NCI-H774 (cell line): ENCODE data around the gene SLC12A5.

Experiments used
- DNase-seq: peaks from one replicate; lab custom pipeline; 2025; lab: John Stamatoyannopoulos, UW

SLC12A5 gene

GRCh38 chr20:46056027-46056833, 27.2 kb downstream of the SLC12A5 start:
- DNase-seq, result no peak

GRCh38 chr20:46056970-46057855, 28.2 kb downstream of the SLC12A5 start:
- no peak for DNase-seq

GRCh38 chr20:46057856-46058598, 29.0 kb downstream of the SLC12A5 start:
- DNase-seq, result no peak

- DNase-seq, result no peak
Observed at GRCh38 chr20:46058599-46059281, 29.7 kb downstream of the SLC12A5 start.

- no peak for DNase-seq
Observed at GRCh38 chr20:46060301-46060881, 31.4 kb downstream of the SLC12A5 start.

- DNase-seq, result no peak
Observed at GRCh38 chr20:46060975-46061374, 32.0 kb downstream of the SLC12A5 start.

- DNase-seq, result no peak
Observed at GRCh38 chr20:46062151-46062550, 33.1 kb downstream of the SLC12A5 start.

- DNase-seq, result no peak
Observed at GRCh38 chr20:46062621-46063020, 33.6 kb downstream of the SLC12A5 start.

GRCh38 chr20:46063151-46063550, 34.1 kb downstream of the SLC12A5 start:
- no peak for DNase-seq

GRCh38 chr20:46063652-46064054, 34.6 kb downstream of the SLC12A5 start:
- no peak for DNase-seq

GRCh38 chr20:46065006-46065405, 36.0 kb downstream of the SLC12A5 start:
- DNase-seq, result no peak

GRCh38 chr20:46065691-46066090, 36.7 kb downstream of the SLC12A5 start:
- no peak for DNase-seq

- no peak for DNase-seq
Observed at GRCh38 chr20:46070215-46070900, 41.3 kb downstream of the SLC12A5 start.

GRCh38 chr20:46071573-46071972, 42.6 kb downstream of the SLC12A5 start:
- DNase-seq, result no peak

- no peak for DNase-seq
Observed at GRCh38 chr20:46073024-46073423, 44.0 kb downstream of the SLC12A5 start.

GRCh38 chr20:46073443-46073842, 44.4 kb downstream of the SLC12A5 start:
- no peak for DNase-seq

- no peak for DNase-seq
Observed at GRCh38 chr20:46074006-46074405, 45.0 kb downstream of the SLC12A5 start.

- no peak for DNase-seq
Observed at GRCh38 chr20:46076806-46077205, 47.8 kb downstream of the SLC12A5 start.

- DNase-seq, result no peak
Observed at GRCh38 chr20:46077642-46078305, 48.8 kb downstream of the SLC12A5 start.

- no peak for DNase-seq
Observed at GRCh38 chr20:46078954-46079353, 49.9 kb downstream of the SLC12A5 start.
